Lower leg skin (tissue), 3 donors: ENCODE data around the gene TMPRSS11A.

Experiments used
- POLR2A ChIP-seq, 2 donors: fragments of 450-650 bp; IDR thresholded peaks; one replicate each; pipeline ENCODE4 v1.6.1; 2016 to 2017; ENCODE audit warnings: antibody characterized with exemption in 2 of 2, mild to moderate bottlenecking in 1 of 2, moderate library complexity in 1 of 2
- TF ChIP-seq, protein P1 (sequence below), 3 donors: fragments of 450-650 bp; IDR thresholded peaks; one replicate each; pipeline ENCODE4 v1.5.1; 2016; ENCODE audit warnings: antibody characterized with exemption in 3 of 3, mild to moderate bottlenecking in 3 of 3, moderate library complexity in 2 of 3

DNA sequence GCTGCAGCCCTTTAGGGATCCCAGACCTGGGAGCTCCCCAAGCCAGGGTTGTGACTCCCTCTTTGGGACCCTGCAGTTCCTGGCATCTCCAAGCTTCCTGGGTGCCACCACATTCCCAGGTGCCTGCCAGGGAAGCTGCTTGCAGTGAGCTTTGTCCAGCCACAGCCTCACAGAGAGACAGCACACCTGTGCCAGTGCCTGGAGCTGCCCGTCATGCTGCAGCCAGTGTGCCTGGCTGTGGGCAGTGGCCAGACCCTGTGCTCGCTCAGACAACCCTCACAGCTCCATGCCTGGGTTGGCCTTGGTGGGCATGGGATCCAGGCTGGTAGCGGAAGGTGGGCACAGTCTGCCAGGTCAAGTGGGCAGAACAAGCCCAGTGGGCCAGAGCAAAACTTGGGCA is 36.0 kb downstream of the TMPRSS11A start:
- TF ChIP-seq, protein P1, sequence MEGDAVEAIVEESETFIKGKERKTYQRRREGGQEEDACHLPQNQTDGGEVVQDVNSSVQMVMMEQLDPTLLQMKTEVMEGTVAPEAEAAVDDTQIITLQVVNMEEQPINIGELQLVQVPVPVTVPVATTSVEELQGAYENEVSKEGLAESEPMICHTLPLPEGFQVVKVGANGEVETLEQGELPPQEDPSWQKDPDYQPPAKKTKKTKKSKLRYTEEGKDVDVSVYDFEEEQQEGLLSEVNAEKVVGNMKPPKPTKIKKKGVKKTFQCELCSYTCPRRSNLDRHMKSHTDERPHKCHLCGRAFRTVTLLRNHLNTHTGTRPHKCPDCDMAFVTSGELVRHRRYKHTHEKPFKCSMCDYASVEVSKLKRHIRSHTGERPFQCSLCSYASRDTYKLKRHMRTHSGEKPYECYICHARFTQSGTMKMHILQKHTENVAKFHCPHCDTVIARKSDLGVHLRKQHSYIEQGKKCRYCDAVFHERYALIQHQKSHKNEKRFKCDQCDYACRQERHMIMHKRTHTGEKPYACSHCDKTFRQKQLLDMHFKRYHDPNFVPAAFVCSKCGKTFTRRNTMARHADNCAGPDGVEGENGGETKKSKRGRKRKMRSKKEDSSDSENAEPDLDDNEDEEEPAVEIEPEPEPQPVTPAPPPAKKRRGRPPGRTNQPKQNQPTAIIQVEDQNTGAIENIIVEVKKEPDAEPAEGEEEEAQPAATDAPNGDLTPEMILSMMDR (IDR thresholded peaks at IDR 0.05): no peak
- no peak for TF ChIP-seq POLR2A (IDR thresholded peaks at IDR 0.05)
